K562 (cell line): ENCODE data around the gene CALY. TPM values are rescaled to one million over a fixed set of nuclear protein-coding genes. Genes with fewer than 3 reads are reported as not detected.

Experiments used
- BACH1 ChIP-seq: fragments of 200-800 bp; sonication (Bioruptor generic); IDR thresholded peaks from 2 replicates; pipeline ENCODE4 v1.6.1; 2016; ENCODE audit warnings: missing genetic modification characterization, missing compliant biosample characterization
- CREB3L1 ChIP-seq: fragments of 450-650 bp; IDR thresholded peaks from 2 replicates; pipeline ENCODE4 v1.6.1; 2014; ENCODE audit warnings: low read depth, mild to moderate bottlenecking, moderate library complexity, borderline replicate concordance
- MTA1 ChIP-seq: fragments of 450-650 bp; IDR thresholded peaks from 2 replicates; pipeline ENCODE4 v1.6.1; 2017; ENCODE audit warnings: borderline replicate concordance
- NFRKB ChIP-seq: fragments of 450-650 bp; IDR thresholded peaks from 2 replicates; pipeline ENCODE4 v1.6.1; 2016; ENCODE audit warnings: low read depth
- NR4A1 ChIP-seq, 2 experiments: fragments of 250-450 bp in 1 of 2; fragments of 450-650 bp in 1 of 2; sonication (Bioruptor Pico) in 1 of 2; IDR thresholded peaks; 2 replicates each; pipeline versions ENCODE4 v1.4.0 to v1.6.1; 2016 to 2020; ENCODE audit warnings: mild to moderate bottlenecking in 2 of 2, missing compliant biosample characterization in 1 of 2, missing genetic modification characterization in 1 of 2, moderate library complexity in 1 of 2
- PRMT5 ChIP-seq: sonication (generic); formaldehyde crosslinking; IDR thresholded peaks from 2 replicates; pipeline ENCODE4 v1.5.0; 2020; ENCODE audit warnings: missing genetic modification reagents
- RAD21 ChIP-seq, 2 experiments: fragments of 250-450 bp in 1 of 2; fragments of 450-650 bp in 1 of 2; sonication (Bioruptor Pico) in 1 of 2; formaldehyde crosslinking in 1 of 2; IDR thresholded peaks in 1 of 2; conservative IDR thresholded peaks in 1 of 2; 2 replicates each; pipeline versions ENCODE4 v1.4.0 to v1.8.0; 2020 to 2022; ENCODE audit warnings: mild to moderate bottlenecking in 2 of 2, moderate library complexity in 1 of 2
- RFX5 ChIP-seq: IDR thresholded peaks from 2 replicates; pipeline ENCODE4 v1.6.1; 2011; ENCODE audit warnings: low read depth, mild to moderate bottlenecking, improper control_type of control experiment, low read length
- SOX6 ChIP-seq: fragments of 450-650 bp; IDR thresholded peaks from 2 replicates; pipeline ENCODE4 v1.6.1; 2014; ENCODE audit warnings: mild to moderate bottlenecking
- TRIM24 ChIP-seq, 2 experiments: fragments of 450-650 bp; IDR thresholded peaks; 2 replicates each; pipeline ENCODE4 v1.6.1; 2016
- ZNF217 ChIP-seq: sonication (generic); formaldehyde crosslinking; IDR thresholded peaks from 2 replicates; pipeline ENCODE4 v1.8.0; 2022; ENCODE audit warnings: mild to moderate bottlenecking, missing genetic modification reagents
- ZNF407 ChIP-seq: fragments of 450-650 bp; IDR thresholded peaks from 2 replicates; pipeline ENCODE4 v1.6.1; 2016; ENCODE audit warnings: low read depth
- ZNF445 ChIP-seq: fragments of 250-450 bp; sonication (Bioruptor Pico); IDR thresholded peaks from 2 replicates; pipeline ENCODE4 v1.4.0; 2020; ENCODE audit warnings: low read depth, mild to moderate bottlenecking, moderate library complexity
- ZNF785 ChIP-seq: fragments of 250-450 bp; sonication (Bioruptor Pico); IDR thresholded peaks from 2 replicates; pipeline ENCODE4 v1.4.0; 2020; ENCODE audit warnings: mild to moderate bottlenecking
- ZZZ3 ChIP-seq: fragments of 450-650 bp; IDR thresholded peaks from 2 replicates; pipeline ENCODE4 v1.6.1; 2016; ENCODE audit warnings: antibody characterized with exemption, mild to moderate bottlenecking, moderate library complexity
- polyA plus RNA-seq, 8 experiments: library from polyadenylated mRNA; depleted of rRNA in 4 of 8; stranded (reverse) in 5 of 8; unstranded in 3 of 8; fragments of >200 nt; fragmentation: Nextera tagmentation in 2 of 8; fragmentation: Illumina TruSeq in 1 of 8; extraction: Ambion mirVana in 2 of 8; extraction: Trizol in 1 of 8; gene quantifications; 2 replicates each; pipeline versions ENCODE4 v1.2.1 to v1.2.3, GENCODE V29; 2011 to 2014; ENCODE audit warnings: inconsistent platforms in 1 of 8, missing spikeins in 1 of 8
- total RNA-seq, 7 experiments: library from RNA; depleted of rRNA in 6 of 7; stranded (reverse); fragments of >200 nt in 6 of 7; fragmentation: Illumina TruSeq in 2 of 7; extraction: Trizol in 2 of 7; gene quantifications; 2 replicates each; pipeline versions ENCODE4 v1.2.1 to v1.2.3, GENCODE V29; 2011 to 2021; ENCODE audit warnings: low replicate concordance in 1 of 7
- TF ChIP-seq, protein P1 (sequence below), 2 experiments: IDR thresholded peaks; 2 replicates each; pipeline ENCODE4 v1.6.1; 2012; ENCODE audit warnings: improper control_type of control experiment in 2 of 2, low read depth in 2 of 2, low read length in 2 of 2, borderline replicate concordance in 1 of 2

The CALY gene
- total and polyA plus RNA-seq, 9 of the 15 experiments (the other 6 are each of a cell fraction or from before 2014, with no cell fraction given), result not detected

GRCh38 chr10:133329491-133330202, 7.0 kb downstream of the CALY start (continued):
- no peak for TF ChIP-seq ZNF407
- TF ChIP-seq ZZZ3, result no peak
- TF ChIP-seq PRMT5 (CRISPR knock-in tag), result no peak
- no peak for TF ChIP-seq TRIM24 (IDR thresholded peaks at IDR 0.05)
- TF ChIP-seq BACH1 (tag), result no peak
- TF ChIP-seq NFRKB, result no peak
- TF ChIP-seq, protein P1, sequence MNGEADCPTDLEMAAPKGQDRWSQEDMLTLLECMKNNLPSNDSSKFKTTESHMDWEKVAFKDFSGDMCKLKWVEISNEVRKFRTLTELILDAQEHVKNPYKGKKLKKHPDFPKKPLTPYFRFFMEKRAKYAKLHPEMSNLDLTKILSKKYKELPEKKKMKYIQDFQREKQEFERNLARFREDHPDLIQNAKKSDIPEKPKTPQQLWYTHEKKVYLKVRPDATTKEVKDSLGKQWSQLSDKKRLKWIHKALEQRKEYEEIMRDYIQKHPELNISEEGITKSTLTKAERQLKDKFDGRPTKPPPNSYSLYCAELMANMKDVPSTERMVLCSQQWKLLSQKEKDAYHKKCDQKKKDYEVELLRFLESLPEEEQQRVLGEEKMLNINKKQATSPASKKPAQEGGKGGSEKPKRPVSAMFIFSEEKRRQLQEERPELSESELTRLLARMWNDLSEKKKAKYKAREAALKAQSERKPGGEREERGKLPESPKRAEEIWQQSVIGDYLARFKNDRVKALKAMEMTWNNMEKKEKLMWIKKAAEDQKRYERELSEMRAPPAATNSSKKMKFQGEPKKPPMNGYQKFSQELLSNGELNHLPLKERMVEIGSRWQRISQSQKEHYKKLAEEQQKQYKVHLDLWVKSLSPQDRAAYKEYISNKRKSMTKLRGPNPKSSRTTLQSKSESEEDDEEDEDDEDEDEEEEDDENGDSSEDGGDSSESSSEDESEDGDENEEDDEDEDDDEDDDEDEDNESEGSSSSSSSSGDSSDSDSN (IDR thresholded peaks at IDR 0.05; ENCODE audit: borderline replicate concordance in 1 of 2, low read depth in 2 of 2, low read length in 2 of 2), result 0 out of 4 replicates have a peak, but pooled peaks of 1 of the 2 experiments have one; percentile 28
- TF ChIP-seq NR4A1 (CRISPR knock-in tag; IDR thresholded peaks at IDR 0.05), result no peak
- TF ChIP-seq NR4A1 (tag; IDR thresholded peaks at IDR 0.05), result no peak
- no peak for TF ChIP-seq RFX5
- no peak for TF ChIP-seq CREB3L1
- no peak for TF ChIP-seq ZNF785 (CRISPR knock-in tag)
- TF ChIP-seq ZNF217 (CRISPR knock-in tag), result no peak
- no peak for TF ChIP-seq ZNF445 (CRISPR knock-in tag)
- TF ChIP-seq RAD21 (CRISPR knock-in tag; conservative IDR thresholded peaks at IDR 0.05 in 1 of 2, IDR thresholded peaks at IDR 0.05 in 1 of 2), result peak; percentile 62 to 79
- TF ChIP-seq MTA1, result no peak
- no peak for TF ChIP-seq SOX6
